Measurements from ENCODE around the gene SNAPC4.

The SNAPC4 gene, protein sequence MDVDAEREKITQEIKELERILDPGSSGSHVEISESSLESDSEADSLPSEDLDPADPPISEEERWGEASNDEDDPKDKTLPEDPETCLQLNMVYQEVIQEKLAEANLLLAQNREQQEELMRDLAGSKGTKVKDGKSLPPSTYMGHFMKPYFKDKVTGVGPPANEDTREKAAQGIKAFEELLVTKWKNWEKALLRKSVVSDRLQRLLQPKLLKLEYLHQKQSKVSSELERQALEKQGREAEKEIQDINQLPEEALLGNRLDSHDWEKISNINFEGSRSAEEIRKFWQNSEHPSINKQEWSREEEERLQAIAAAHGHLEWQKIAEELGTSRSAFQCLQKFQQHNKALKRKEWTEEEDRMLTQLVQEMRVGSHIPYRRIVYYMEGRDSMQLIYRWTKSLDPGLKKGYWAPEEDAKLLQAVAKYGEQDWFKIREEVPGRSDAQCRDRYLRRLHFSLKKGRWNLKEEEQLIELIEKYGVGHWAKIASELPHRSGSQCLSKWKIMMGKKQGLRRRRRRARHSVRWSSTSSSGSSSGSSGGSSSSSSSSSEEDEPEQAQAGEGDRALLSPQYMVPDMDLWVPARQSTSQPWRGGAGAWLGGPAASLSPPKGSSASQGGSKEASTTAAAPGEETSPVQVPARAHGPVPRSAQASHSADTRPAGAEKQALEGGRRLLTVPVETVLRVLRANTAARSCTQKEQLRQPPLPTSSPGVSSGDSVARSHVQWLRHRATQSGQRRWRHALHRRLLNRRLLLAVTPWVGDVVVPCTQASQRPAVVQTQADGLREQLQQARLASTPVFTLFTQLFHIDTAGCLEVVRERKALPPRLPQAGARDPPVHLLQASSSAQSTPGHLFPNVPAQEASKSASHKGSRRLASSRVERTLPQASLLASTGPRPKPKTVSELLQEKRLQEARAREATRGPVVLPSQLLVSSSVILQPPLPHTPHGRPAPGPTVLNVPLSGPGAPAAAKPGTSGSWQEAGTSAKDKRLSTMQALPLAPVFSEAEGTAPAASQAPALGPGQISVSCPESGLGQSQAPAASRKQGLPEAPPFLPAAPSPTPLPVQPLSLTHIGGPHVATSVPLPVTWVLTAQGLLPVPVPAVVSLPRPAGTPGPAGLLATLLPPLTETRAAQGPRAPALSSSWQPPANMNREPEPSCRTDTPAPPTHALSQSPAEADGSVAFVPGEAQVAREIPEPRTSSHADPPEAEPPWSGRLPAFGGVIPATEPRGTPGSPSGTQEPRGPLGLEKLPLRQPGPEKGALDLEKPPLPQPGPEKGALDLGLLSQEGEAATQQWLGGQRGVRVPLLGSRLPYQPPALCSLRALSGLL (N-terminal part only)

DNA sequence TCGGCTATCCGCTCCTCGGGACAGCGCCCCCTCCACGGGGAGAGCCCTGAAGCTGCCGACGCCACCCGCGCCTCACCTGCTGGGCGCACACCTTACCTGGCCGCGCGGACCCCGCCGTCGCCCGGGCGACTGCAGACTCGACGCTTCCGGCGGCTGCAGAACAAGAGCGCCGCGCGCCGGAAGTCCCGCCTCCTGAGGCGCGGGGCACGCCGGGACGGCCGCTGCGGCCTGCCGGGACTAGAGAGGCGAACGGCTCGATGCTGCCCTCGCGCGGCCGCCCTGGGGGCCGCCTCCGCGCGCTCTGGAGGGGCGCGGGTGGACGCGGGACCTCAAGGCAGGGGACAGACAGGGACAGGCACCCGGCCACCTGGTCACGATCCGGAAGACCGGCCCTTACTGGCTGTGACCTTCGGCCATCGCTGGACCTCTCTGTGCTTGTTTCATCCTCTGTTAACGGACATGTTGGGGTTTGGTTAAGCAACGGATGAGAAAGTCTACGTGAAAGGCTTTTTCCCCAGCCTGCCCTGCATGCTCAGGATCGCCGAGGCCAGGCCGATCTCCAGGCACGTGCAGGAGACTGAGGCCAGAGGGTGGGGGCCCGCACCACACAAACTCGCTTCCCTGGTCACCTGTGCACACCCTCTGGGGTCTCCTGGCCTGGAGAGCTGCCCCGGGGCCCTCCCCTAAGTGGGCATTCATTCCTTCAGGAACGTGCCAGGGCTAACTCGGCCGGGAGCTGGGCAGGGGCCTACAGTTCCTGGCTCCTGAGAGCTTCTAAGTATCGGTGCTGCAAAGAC lies at the start of gene SNAPC4:
SNAPC4 (minus strand) TSS at position 133 of the 797 bp plus-strand sequence. CDS start 1,742 bp downstream, outside the sequence.
- peak; percentile 59 for DNase-seq (ENCODE audit: low read depth)

DNA sequence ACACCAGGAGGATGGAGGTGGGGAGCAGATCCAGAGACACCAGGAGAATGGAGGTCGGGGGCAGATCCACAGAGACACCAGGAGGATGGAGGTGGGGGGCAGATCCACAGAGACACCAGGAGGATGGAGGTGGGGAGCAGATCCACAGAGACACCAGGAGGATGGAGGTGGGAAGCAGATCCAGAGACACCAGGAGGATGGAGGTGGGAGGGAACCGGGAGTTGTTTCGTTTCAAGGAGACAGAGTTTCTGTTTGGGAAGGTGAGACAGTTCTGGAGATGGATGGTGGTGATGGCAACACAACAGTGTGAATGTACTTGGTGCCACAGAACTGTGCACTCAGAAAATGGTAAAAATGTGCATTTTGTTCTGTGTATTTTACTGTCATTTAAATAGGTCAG lies 48.7 kb upstream of the SNAPC4 start:
- DNase-seq (ENCODE audit: low read depth), result no peak

DNA sequence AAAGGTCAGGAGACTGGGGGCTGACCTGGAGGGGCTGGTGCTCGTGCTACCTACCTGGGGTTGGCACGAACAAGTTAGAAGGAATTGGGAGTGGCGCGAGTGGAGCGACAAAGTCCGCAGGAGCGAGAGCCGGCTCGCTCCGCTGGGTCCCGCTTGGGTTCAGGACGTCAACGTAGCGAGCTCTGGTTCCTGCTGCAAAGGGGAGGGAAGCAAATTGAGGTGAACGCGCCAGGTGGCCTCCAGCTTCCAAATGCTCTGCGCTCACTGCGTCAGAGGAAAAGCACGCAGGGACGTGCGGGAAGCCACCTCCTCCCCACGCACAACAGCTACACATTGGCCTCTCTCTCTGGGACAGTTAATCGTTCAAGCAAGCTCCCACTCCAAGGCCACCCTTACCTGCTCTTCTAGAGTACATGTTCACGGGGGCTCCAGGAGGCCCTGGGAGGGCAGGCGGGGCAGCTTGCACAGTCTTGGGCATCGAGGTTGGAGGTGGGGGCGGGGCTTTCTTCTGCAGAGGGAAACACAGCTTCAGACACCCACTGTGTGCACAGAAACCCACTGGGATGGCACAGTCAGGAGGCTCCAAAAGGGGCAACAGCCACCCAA lies 47.3 kb upstream of the SNAPC4 start:
- DNase-seq (ENCODE audit: low read depth), result no peak

DNA sequence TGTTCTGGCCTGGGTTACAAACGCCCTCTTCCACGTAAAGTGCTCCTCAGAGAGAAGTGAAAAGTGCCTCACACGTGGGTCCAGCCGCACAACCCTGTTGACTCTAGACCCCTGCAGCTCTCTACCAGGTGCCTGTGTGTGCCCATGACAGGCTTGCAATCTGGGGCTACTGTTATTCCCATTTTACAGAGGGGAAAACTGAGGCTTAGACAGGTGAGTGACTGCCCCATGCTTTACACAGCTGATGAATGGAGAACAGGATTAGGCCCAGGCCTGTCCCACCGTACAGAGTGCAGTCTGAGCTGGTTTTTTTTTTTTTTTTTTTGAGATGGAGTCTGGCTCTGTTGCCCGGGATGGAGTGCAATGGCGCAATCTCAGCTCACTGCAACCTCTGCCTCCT lies 45.8 kb upstream of the SNAPC4 start:
- no peak for DNase-seq (ENCODE audit: low read depth)

DNA sequence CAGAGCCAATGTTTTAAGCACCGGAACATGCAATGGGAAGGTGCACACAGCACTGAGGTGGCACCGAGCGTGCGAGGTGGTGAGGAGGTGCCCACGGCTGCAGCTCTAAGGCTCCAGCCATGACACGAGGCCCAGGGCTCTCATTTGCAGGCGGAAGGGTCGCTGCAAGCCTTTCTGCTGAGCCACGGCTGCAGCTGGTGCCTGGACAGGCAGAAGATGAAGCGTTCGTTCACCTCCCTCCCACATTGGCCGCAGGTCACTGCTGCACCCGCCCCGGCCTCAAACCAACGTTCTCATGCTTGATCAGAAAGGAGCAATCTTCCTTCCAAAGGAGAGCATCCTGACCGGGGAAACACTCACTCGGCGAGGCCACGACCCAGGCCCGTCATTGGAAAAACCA lies 44.1 kb upstream of the SNAPC4 start:
- DNase-seq (ENCODE audit: low read depth), result no peak

DNA sequence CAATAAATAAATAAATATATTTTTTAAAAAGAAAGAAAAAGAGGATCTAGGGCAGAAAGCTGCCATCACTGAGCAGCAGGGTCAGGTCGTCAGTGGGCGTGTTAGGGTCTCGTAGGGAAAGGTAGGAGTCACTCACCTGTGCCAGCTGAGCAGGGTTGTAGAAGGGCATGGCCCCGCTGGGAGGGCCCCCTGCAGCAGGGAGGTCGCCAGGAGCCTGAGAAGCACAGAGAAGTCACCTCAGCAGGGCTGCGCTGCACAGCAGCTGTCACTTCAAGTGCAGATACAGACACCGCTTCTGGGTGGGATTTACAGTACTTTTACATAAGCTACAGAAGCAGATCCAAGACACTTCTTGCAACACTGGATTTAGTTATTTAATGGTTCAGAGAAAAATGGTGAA lies 43.7 kb upstream of the SNAPC4 start:
- no peak for DNase-seq (ENCODE audit: low read depth)

DNA sequence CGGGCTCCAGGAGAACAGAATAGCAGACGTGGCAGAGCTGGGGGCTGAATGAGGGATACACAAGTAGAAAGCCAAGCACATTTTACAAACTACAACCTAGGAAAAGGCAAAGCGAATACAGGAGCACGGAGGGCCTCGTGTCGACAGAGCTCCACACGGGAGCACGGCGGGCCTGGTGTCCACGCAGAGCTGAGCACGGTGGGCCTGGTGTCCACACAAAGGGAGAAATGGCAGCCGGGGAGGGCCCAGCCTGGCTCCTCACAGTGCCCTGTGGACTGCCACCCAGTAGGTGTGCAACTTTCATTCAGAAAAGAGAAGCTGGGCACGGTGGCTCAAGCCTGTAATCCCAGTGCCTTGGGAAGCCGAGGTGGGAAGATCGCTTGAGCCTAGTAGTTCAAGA lies 43.1 kb upstream of the SNAPC4 start:
- DNase-seq (ENCODE audit: low read depth), result no peak

DNA sequence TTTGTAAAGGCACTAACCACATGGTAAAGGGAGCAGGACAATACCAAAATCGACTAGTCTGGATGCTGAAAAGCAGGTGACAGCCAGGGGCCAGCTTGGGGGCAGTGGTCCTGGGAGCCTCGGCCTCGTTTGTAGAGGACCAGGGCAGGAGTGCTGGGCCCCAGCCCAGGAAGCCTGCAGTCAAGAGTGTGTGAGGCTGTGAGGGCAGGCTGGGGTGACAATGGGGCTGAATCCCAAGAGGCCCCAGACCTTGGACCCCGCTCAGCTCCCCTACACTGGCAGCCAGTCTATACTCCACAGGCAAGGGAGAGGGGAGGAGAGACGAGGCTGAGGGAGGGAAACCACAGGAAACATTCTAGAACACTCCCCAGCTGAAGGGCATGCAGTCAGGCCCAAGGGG lies 42.3 kb upstream of the SNAPC4 start:
- DNase-seq (ENCODE audit: low read depth), result no peak

DNA sequence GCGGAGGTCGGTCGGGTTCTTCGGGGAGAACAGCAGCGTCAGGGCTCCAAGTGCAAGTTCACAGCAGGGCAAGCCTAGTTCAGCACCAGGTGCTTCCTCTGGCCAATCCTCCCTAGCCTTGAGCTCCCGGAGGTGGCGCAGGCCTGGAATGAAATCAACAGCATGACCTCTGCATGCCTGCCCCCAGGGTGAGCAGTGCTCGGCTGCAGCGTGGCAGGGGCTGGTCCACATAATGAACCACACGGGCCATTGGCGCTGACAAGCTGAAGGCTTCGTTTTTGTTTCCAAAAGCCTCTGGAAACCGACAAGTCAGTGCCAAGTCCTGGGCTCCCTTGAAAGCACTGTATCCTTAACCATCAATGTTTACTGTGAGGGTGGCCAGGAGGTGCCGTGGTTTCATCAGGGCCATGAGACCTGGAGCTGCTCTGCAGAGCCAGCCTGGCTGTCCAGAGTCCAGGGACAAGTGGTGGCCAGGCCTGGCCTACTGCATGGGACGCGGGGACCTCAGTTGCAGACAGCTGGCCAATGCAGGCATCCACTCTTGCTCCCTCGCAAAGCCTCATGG lies 41.8 kb upstream of the SNAPC4 start:
- DNase-seq (ENCODE audit: low read depth), result no peak

DNA sequence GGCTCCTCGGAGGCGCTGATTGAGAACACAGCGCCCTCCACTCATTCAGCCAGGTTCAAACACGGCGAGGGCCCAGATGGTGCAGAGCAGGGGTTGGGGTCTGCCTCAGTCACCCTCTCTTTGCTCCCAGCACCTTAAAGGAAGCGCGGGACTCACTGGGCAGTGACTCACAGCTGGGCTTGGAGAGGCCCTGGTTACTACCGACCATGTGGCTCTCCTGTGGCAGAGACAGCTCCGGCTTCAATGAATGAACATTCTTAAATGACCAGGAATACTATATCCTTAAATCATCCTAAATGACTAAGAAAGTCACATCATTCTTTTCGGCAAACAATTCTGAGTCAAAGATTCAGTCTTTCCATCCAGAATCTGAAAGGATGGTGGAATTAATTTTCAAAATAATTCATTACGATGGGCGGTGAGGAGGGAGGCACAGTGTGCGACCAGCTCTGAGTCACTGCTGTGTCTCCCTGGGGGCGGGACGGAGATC lies 41.3 kb upstream of the SNAPC4 start:
- no peak for DNase-seq (ENCODE audit: low read depth)

DNA sequence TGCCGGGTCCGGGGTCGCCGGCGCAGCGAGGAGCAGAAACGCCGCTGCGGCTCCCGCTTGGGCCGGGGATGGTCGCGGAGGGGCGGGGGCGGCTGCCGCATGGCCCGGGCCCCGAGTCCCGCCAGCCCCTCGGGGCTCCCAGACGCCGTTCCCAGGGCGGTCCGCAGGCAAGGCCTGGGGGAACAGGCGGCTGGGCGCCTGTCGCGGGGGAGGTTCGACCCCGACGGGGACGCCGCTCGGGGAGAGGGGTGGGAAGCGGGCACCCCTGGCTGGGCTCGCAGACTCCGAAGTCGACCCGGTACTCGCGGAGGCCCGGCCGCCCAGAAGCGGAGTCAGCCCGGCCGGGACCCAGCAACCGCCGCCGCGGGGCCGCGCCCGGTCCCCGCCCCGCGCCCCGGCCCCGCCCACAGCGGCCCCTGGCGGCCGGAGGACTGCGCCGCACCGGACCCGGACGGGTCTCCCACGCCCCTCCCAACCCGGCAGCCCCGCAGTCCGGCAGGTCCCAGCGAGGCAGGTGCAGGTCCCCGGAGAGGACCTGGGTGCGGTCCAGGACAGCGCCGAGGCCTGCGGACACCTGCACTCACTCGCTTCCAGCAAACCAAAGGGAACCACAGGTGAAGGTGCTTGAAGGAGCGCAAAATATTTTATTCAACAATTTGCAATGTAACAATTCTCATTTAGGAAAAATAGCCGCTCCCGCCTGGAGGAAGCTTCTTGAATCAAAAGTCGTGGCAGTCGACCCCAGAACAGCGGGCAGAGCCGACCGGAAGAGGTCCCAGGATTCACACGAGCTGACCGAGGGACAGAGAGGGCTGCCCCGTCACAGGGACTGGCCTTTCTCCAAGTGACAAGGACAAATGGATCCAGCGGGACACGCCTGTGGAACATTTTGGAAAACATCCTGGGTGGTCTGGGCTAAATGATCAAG lies 39.8 kb upstream of the SNAPC4 start, which contains the start of gene INPP5E:
INPP5E (minus strand) TSS at position 365 of the 928 bp plus-strand sequence. CDS start 426 bp downstream, outside the sequence.
- peak; percentile 38 for DNase-seq (ENCODE audit: low read depth)

DNA sequence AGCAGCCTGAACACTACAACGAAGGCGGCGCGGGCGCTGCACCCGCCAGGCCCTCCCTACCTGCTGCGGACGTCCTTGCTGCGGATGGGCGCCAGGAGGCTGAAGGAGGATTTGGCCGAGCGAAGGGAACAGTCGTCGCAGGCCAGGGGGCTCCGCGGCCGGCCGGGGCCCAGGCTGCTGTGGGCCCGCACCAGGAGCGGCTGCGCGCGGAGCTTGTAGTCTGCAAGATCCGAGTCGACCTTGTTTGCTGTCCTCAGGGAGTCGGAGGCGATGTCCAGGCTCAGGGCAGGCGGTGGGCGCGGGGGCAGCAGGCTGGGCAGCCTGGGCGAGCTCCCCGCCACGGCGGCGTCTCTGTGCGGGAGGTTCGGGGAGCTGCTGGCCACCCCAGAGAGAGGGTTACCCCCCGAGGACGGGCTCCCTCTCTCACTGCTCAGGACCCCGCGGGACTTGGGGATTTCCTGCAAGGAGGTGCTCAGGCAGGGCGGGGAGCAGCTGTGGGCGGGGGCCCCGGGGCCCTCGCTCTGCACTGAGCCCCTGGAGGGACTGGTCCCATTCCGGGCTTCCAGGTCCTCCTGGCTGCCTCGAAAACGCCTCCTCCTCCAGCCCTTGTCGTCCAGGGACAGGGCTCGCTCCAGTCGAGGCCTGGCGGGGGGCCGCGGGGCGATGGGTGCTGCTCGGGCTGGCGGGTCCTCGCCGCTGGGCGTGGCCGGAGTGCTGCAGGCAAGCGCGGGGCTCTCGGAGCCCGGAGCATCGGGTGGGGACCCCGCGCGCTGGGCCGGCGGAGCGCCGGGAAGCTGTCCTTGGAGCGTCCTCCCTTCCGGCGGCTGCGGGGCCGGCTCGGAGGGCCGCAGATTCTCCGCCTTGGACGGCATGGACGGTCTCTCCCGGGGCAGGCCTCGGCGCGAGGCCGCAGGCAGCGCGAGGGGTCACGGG lies 38.8 kb upstream of the SNAPC4 start:
- peak; percentile 2 for DNase-seq (ENCODE audit: low read depth)

DNA sequence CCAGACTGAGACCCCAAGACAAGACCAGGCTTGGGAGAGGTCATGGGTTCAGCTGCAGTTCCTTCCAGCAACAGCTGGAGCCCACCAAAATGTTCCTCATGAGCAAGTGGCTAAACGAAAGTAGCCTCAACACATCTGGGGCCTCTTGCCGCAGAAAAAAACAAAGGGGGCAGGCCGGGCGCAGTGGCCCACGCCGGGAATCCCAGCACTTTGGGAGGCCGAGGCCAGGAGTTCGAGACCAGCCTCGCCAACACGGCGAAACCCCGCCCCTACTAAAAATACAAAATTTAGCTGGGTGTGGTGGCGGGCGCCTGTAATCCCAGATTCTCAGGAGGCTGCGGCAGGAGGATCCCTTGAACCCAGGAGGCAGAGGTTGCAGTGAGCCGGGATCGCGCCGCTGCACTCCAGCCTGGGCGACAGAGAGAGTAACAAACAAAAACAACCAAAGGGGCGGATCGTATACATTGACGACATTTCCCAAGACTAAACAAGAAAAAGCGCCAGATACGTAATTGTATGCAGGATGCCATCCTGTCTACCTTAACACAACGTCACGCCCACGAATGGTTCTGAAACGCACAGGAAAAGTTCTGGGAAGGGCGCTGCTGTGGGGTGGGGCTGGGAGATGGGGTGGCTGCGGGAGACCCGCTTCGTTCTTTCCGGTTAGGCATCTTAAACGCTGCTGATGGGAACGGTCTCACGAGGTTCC lies 38.0 kb upstream of the SNAPC4 start:
- peak; percentile 5 for DNase-seq (ENCODE audit: low read depth)

DNA sequence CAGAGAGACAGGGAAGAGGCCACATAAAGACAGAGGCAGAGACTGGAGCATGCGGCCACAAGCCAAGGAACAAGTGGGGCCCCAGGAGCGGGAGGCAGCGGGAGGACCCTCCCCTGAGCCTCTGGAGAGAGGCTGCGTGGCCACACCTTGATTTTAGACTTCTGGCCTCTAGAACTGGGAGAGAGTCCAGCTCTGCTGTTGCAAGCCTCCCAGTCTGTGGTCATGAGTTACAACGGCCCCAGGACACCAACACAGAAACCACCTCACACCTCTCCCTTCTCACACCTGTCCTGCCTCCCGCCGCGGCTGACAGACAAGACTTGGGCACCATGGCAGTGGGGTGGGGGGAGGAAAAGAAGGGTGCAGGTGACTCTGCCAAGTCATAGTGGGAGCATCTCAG lies 37.5 kb upstream of the SNAPC4 start:
- DNase-seq (ENCODE audit: low read depth), result peak; percentile 24

DNA sequence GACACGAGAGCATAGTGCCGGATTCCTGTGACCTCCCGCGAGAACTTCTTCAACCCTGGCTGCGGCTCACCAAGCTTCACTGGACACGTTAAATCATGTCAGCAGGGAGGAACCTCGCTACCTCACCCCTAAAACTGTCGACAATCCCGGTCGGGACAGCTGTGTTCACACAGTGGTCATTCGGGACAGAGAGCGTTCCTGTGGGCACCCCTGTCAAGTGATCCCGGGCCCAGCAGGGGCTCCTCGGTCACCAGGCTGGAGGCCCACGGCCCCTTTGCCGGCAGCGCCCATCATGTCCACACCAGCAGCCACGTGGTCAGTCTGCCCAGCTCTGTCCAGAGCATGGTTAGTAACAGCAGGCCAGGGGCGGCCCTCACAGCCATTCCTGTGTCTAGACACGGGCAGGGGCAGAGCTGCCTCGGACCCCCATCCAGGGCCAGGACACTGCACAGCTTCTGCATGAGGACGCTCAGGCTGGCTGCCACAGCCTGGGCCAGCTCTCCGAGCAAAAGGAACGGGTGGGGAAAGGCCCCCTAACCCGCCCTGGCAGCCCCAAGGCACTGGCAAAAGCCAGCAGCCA lies 36.2 kb upstream of the SNAPC4 start:
- no peak for DNase-seq (ENCODE audit: low read depth)

DNA sequence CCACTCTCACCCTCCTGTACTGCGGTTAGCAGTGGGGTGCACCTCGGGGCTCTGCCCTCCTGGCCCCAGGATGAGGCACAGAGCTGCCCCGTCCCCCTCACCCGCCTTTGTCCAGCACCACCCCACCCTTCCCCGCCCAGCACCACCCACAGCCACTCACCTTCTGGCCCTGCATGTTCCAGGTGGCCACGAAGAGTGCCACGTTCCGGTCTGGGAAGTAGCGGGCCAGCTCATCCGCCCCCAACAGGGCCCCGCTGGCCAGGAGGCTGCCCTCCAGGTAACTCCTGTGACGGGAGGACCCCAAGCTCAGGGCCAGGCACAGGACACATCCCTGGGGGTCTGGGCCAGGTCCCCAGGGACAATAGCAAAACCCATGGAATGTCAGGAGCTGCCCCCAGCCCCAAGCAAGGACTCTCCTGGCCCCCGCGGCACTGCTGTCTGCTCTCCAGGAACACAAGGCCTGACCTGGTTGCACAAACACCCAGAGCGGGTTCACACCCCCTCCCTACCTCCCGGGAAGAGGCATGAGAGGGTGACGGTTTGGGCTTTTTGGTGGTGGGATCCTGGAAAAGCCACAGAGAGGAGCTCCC lies 34.7 kb upstream of the SNAPC4 start:
- no peak for DNase-seq (ENCODE audit: low read depth)
